GM12874 (cell line): ENCODE data around the gene GMDS.

Source experiments
- CTCF ChIP-seq: IDR thresholded peaks from 2 replicates; pipeline ENCODE4 v1.5.1; 2011; ENCODE audit warnings: low read depth, mild to moderate bottlenecking, control low read depth, low read length, moderate library complexity; ENCODE audit not compliant: insufficient read depth

The GMDS gene

GRCh38 chr6:1864496-1864895 lies 380.9 kb downstream of the GMDS start:
- no peak for TF ChIP-seq CTCF

- no peak for TF ChIP-seq CTCF
These were observed 383.0 kb downstream of the GMDS start for GRCh38 chr6:1862411-1862810.

GRCh38 chr6:1860756-1861348 lies 384.6 kb downstream of the GMDS start:
- TF ChIP-seq CTCF = no peak

- no peak for TF ChIP-seq CTCF
These were observed 386.5 kb downstream of the GMDS start for GRCh38 chr6:1858859-1859258.

GRCh38 chr6:1858196-1858595 lies 387.2 kb downstream of the GMDS start:
- no peak for TF ChIP-seq CTCF

GRCh38 chr6:1856381-1856780 lies 389.0 kb downstream of the GMDS start:
- no peak for TF ChIP-seq CTCF

- TF ChIP-seq CTCF = no peak
These were observed 389.5 kb downstream of the GMDS start for GRCh38 chr6:1855890-1856289.

- no peak for TF ChIP-seq CTCF
These were observed 391.1 kb downstream of the GMDS start for GRCh38 chr6:1854296-1854695.
